Right cardiac atrium (tissue), 5 donors: ENCODE results near the gene FAM83G. TPM values are rescaled to one million over a fixed set of nuclear protein-coding genes. Genes with fewer than 3 reads are reported as not detected.
"Not testable (repeated sequence)": the region's sequence is repeated elsewhere in the genome, so short reads cannot be mapped to it uniquely, and the experiment has no call there.

Source experiments
- ATAC-seq, 2 donors: fragments of 200-7000 bp; cut with Tn5 transposase; one replicate each; pipeline versions ENCODE4 v1.8.0 to v1.9.1; 2020; ENCODE audit warnings: moderate library complexity in 2 of 2, mild to moderate bottlenecking in 1 of 2
- DNase-seq, 3 donors: peaks; one replicate each; pipeline ENCODE4 v3.0.0-alpha.2; 2020
- H3K27ac ChIP-seq: one replicate; pipeline ENCODE4 v1.5.1; 2013; ENCODE audit warnings: mild to moderate bottlenecking, low read length, control low read depth, moderate library complexity
- H3K27me3 ChIP-seq: one replicate; pipeline ENCODE4 v1.6.1; 2013; ENCODE audit not compliant: control insufficient read depth, insufficient read depth
- H3K4me1 ChIP-seq: one replicate; pipeline ENCODE4 v1.6.1; 2013; ENCODE audit warnings: low read length; ENCODE audit not compliant: control insufficient read depth, insufficient read depth
- H3K4me3 ChIP-seq: one replicate; pipeline ENCODE4 v1.5.1; 2013; ENCODE audit warnings: low read length, control low read depth
- H3K9me3 ChIP-seq: one replicate; pipeline ENCODE4 v1.6.1; 2013; ENCODE audit warnings: low read length; ENCODE audit not compliant: control insufficient read depth
- WGBS: extraction: QIAGEN DNeasy Blood & Tissue Kit; methylation state at CpG from one replicate; pipeline ENCODE4 v1.1.7; 2013; 5-methylcytosine and 5-hydroxymethylcytosine counted together
- intact Hi-C, 4 donors: fragments of 100-400 bp; cut with DNase I; formaldehyde crosslinking; loops; one replicate each; pipeline versions ENCODE4 v1.11.0 to v1.14.0; 2022 to 2023
- polyA plus RNA-seq: library from polyadenylated mRNA; stranded (reverse); fragments of 200-250 nt; gene quantifications from one replicate; pipeline ENCODE4 v1.2.3, GENCODE V29; 2013
- total RNA-seq, 4 donors: library from RNA; stranded (reverse); fragmentation: NEBNext Ultra II Directional; extraction: Animal tissue kit (Norgen Biotek cat#: 25700); gene quantifications; one replicate each; pipeline ENCODE4 v1.2.1, GENCODE V29; 2021
- donor health status: healthy with polysubstance abuse.
- donor health status: DM: no; HTN: yes; CAD: no.
- donor health status: DM: no; HTN: no; CAD: no.
- donor health status: DM: no; HTN: yes; CAD: no; lungs with severe emphysema.
- donor health status: DM: yes; HTN: yes; CAD: no.

Gene FAM83G
- total and polyA plus RNA-seq, 5 donors = 18.7 to 40.2 (median 30.3) TPM

- DNase-seq (no peak), ATAC-seq (no peak)
- H3K27ac ChIP-seq = no peak overlapping the region
- WGBS = 85% methylated on average over 9 of the region's 9 CpGs
- no peaks in the 10 kb centered on the region for H3K27me3 ChIP-seq
- no peak overlapping the region for H3K4me3 ChIP-seq
- intact Hi-C loops = no loop called here
- H3K9me3 ChIP-seq = no peaks in the 10 kb centered on the region
- no peaks in the 10 kb centered on the region for H3K4me1 ChIP-seq
These were observed 75.9 kb downstream of the FAM83G start for GRCh38 chr17:18928628-18929125.

GRCh38 chr17:18925187-18925586, 79.4 kb downstream of the FAM83G start:
- Histone ChIP-seq H3K4me3 (no peak overlapping the region), H3K27ac (no peak overlapping the region), H3K4me1 (peaks cover 2% of the 10 kb centered on the region), H3K27me3 (no peaks in the 10 kb centered on the region), H3K9me3 (no peaks in the 10 kb centered on the region)
- no peak for DNase-seq
- 100% methylated on average over 1 of the region's 1 CpG for WGBS
- ATAC-seq = no peak
- intact Hi-C loops = no loop called here

DNA sequence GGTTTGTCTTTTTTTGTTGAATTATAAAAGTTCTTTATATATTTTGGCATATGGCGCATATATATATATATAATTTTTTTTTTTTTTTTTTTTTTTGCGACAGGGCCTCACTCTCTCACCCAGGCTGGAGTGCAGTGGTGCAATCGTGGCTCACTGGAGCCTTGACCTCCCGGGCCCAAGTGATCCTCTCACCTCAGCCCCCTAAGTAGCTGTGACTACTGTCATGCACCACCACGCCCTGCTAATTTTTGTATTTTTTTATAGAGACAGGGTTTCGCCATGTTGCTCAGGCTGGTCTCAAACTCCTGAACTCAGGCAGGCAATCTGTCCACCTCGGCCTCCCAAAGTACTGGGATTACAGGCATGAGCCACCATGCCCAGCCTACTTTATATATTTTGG, 82.0 kb downstream of the FAM83G start:
- 95% methylated on average over 7 of the region's 7 CpGs for WGBS
- H3K4me3 ChIP-seq, H3K27ac ChIP-seq, intact Hi-C loops, H3K27me3 ChIP-seq, H3K4me1 ChIP-seq, H3K9me3 ChIP-seq, DNase-seq, ATAC-seq: not testable (repeated sequence)

DNA sequence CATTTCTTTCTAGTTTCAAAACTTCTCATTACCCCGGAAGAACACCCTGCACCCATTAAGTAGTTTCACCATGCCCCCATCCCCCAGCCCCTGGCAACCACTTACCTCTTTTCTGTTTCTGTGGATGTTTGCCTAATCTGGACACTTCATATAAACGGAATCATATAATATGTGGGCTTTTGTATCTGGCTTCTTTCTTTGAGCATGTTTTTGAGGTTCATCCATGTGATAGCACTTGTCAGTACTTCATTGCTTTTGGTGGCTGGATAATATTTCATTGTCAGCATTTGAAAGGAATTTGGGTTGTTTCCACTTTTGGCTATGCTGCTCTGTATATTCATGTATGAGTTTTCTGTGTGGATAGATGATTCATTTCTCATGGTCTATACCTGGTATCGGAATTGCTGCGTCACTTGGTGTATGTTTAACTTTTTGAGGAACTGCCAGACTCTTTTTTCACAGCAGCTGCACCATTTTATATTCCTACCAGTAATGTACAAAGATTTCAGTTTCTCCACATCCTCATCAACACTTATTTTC, 82.6 kb downstream of the FAM83G start:
- no peak overlapping the region for H3K27ac ChIP-seq

GRCh38 chr17:18921485-18921884, 83.1 kb downstream of the FAM83G start:
- intact Hi-C loops = no loop called here
- WGBS = 53% methylated on average over 2 of the region's 2 CpGs

More for the DNA sequence above, 82.6 kb downstream of the FAM83G start:
- Histone ChIP-seq H3K27me3 (no peaks in the 10 kb centered on the region), H3K4me1 (peaks cover 4% of the 10 kb centered on the region), H3K4me3 (no peak overlapping the region), H3K9me3 (no peaks in the 10 kb centered on the region)
- DNase-seq (no peak), ATAC-seq (no peak)
- intact Hi-C loops = no loop called here
- 63% methylated on average over 4 of the region's 4 CpGs for WGBS

GRCh38 chr17:18920911-18921441, 83.6 kb downstream of the FAM83G start:
- H3K9me3 ChIP-seq = no peaks in the 10 kb centered on the region
- H3K27me3 ChIP-seq = no peaks in the 10 kb centered on the region
- ATAC-seq = no peak
- DNase-seq = no peak
- intact Hi-C loops = no loop called here
- H3K4me3 ChIP-seq = no peak overlapping the region
- WGBS = 29% methylated on average over 6 of the region's 6 CpGs
- peak overlapping the region; percentile 43 for H3K27ac ChIP-seq
- peaks cover 4% of the 10 kb centered on the region for H3K4me1 ChIP-seq

More at GRCh38 chr17:18921485-18921884, 83.1 kb downstream of the FAM83G start:
- no peaks in the 10 kb centered on the region for H3K27me3 ChIP-seq
- peaks cover 4% of the 10 kb centered on the region for H3K4me1 ChIP-seq
- H3K4me3 ChIP-seq = no peak overlapping the region
- no peak for DNase-seq
- no peak for ATAC-seq
- no peaks in the 10 kb centered on the region for H3K9me3 ChIP-seq
- H3K27ac ChIP-seq = peak overlapping the region; percentile 26

DNA sequence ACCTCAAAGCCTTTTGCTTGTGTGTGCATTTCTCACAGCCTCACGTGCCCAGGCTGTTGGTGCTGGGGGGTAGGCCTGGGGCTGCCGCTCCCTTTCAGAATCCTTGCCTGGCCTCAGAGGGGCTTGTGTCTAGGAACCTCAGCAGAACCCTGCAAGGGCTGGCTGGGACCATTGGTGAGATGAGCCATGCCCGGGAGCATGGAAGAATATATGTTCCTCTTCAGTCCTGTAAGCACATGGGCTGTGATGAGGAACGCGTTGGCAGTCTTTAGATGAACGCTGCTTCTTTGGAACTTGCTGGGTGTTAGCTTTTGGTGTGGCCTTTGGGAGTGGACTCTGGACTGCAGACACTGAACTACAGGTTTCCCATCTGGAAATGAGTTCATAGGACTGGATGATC, 84.6 kb downstream of the FAM83G start:
- WGBS = 72% methylated on average over 6 of the region's 6 CpGs
- no peaks in the 10 kb centered on the region for H3K27me3 ChIP-seq
- H3K4me1 ChIP-seq = peaks cover 4% of the 10 kb centered on the region
- H3K27ac ChIP-seq = no peak overlapping the region
- DNase-seq (no peak), ATAC-seq (peak; percentile 21 to 47)
- H3K4me3 ChIP-seq = no peak overlapping the region
- H3K9me3 ChIP-seq = no peaks in the 10 kb centered on the region
- intact Hi-C loops = no loop called here

Other genes with a start within 250 kb of the FAM83G start
- gene TVP23B, start 223.6 kb downstream of the FAM83G start, total RNA-seq = 10 to 100 TPM; 27.6 to 36.5 (median 31.0) TPM
- gene TVP23B, start 223.6 kb downstream of the FAM83G start, polyA plus RNA-seq = 24.5 TPM
- gene PRPSAP2, start 146.6 kb downstream of the FAM83G start, total RNA-seq = 10 to 100 TPM; 27.0 to 28.4 (median 27.5) TPM
- 20.1 TPM for gene PRPSAP2, start 146.6 kb downstream of the FAM83G start, polyA plus RNA-seq
- 1 to 10 TPM in 2 of 4 donors, under 1 TPM in 2; 0.17 to 2.3 (median 1.3) TPM for gene SLC5A10, start 52.6 kb downstream of the FAM83G start, total RNA-seq
- 0.61 TPM for gene SLC5A10, start 52.6 kb downstream of the FAM83G start, polyA plus RNA-seq
- gene GRAP, start 42.2 kb upstream of the FAM83G start, total RNA-seq = 1 to 10 TPM; 2.8 to 4.1 (median 3.6) TPM
- gene GRAP, start 42.2 kb upstream of the FAM83G start, polyA plus RNA-seq = 2.3 TPM
- 1 to 10 TPM in 3 of 4 donors, under 1 TPM in 1; 0.76 to 2.5 (median 1.5) TPM for gene GRAPL, start 122.8 kb upstream of the FAM83G start, total RNA-seq
- gene GRAPL, start 122.8 kb upstream of the FAM83G start, polyA plus RNA-seq = 1.1 TPM
- 100 to 1,000 TPM in 3 of 4 donors, 10 to 100 TPM in 1; 83.3 to 138 (median 121) TPM for gene EPN2, start 232.6 kb upstream of the FAM83G start, total RNA-seq
- 50.2 TPM for gene EPN2, start 232.6 kb upstream of the FAM83G start, polyA plus RNA-seq